ENCODE measurements around the gene UNC5C. TPM values are rescaled to one million over a fixed set of nuclear protein-coding genes. Genes with fewer than 3 reads are reported as not detected.

Gene UNC5C
- total and polyA plus RNA-seq, 10 of the 15 experiments (the other 5 are each of a cell fraction or from before 2014, with no cell fraction given) = 0.02 to 2.0 (median 0.15) TPM; not detected in 1

- TF ChIP-seq, protein P1, sequence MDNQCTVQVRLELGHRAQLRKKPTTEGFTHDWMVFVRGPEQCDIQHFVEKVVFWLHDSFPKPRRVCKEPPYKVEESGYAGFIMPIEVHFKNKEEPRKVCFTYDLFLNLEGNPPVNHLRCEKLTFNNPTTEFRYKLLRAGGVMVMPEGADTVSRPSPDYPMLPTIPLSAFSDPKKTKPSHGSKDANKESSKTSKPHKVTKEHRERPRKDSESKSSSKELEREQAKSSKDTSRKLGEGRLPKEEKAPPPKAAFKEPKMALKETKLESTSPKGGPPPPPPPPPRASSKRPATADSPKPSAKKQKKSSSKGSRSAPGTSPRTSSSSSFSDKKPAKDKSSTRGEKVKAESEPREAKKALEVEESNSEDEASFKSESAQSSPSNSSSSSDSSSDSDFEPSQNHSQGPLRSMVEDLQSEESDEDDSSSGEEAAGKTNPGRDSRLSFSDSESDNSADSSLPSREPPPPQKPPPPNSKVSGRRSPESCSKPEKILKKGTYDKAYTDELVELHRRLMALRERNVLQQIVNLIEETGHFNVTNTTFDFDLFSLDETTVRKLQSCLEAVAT (IDR thresholded peaks at IDR 0.05) = no peak
- TF ChIP-seq ZNF207 (IDR thresholded peaks at IDR 0.05; ENCODE audit: borderline replicate concordance) (no peak), STAT1 (conservative IDR thresholded peaks at IDR 0.05) (no peak)
- TF ChIP-seq, protein P2, sequence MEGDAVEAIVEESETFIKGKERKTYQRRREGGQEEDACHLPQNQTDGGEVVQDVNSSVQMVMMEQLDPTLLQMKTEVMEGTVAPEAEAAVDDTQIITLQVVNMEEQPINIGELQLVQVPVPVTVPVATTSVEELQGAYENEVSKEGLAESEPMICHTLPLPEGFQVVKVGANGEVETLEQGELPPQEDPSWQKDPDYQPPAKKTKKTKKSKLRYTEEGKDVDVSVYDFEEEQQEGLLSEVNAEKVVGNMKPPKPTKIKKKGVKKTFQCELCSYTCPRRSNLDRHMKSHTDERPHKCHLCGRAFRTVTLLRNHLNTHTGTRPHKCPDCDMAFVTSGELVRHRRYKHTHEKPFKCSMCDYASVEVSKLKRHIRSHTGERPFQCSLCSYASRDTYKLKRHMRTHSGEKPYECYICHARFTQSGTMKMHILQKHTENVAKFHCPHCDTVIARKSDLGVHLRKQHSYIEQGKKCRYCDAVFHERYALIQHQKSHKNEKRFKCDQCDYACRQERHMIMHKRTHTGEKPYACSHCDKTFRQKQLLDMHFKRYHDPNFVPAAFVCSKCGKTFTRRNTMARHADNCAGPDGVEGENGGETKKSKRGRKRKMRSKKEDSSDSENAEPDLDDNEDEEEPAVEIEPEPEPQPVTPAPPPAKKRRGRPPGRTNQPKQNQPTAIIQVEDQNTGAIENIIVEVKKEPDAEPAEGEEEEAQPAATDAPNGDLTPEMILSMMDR (IDR thresholded peaks at IDR 0.05 in 2 of 3, conservative IDR thresholded peaks at IDR 0.05 in 1 of 3; ENCODE audit: control insufficient read depth in 2 of 3, extremely low read depth in 1 of 3, insufficient read depth in 1 of 3, low read depth in 3 of 3, low read length in 3 of 3) = no peak
These were observed 392.4 kb downstream of the UNC5C start (continued) for GRCh38 chr4:95156452-95156765.

GRCh38 chr4:95155759-95156451 lies 392.9 kb downstream of the UNC5C start:
- Histone ChIP-seq H3K9ac (ENCODE audit: control insufficient read depth, insufficient read depth, low read length) (no peak overlapping the region), H3K9me3 (replicated peaks; ENCODE audit: control insufficient read depth, insufficient read depth, low read length) (no peaks in the 10 kb centered on the region), H3K4me1 (ENCODE audit: control insufficient read depth, insufficient read depth, low read length) (no peaks in the 10 kb centered on the region), H3K27ac (ENCODE audit: control insufficient read depth, insufficient read depth) (no peak overlapping the region), H3K27me3 (replicated peaks in 1 of 2; ENCODE audit: control insufficient read depth in 2 of 2, insufficient read depth in 2 of 2, low read length in 1 of 2) (no peaks in the 10 kb centered on the region; a peak in 2 of 4 replicates), H4K20me1 (ENCODE audit: control insufficient read depth, insufficient read depth) (no peaks in the 10 kb centered on the region), H3K4me3 (no peak overlapping the region), H3K4me2 (ENCODE audit: control insufficient read depth, insufficient read depth) (no peak overlapping the region), H3K79me2 (ENCODE audit: control insufficient read depth, insufficient read depth, low read length) (no peaks in the 10 kb centered on the region), H2AFZ (ENCODE audit: control insufficient read depth, low read depth, low read length) (no peak overlapping the region), H3K36me3 (ENCODE audit: control insufficient read depth in 2 of 2, insufficient read depth in 2 of 2, low read length in 1 of 2) (no peaks in the 10 kb centered on the region)
- intact Hi-C loops (cut with micrococcal nuclease; ENCODE audit: unreplicated experiment) = loop anchor here (2.0 to 10.0 kb wide), 2 partner anchors 1197 to 1999 kb away; no protein-coding TSS in a partner anchor
- WGBS (ENCODE audit: insufficient coverage, insufficient replicate concordance, low lambda C conversion rate, missing lambda C conversion rate) = 2% methylated on average over 2 of the region's 2 CpGs
- DNase-seq (ENCODE audit: low read depth, low spot score) = no peak
- in situ Hi-C loops (cut with MboI) = loop anchor here (25.0 kb wide), 1 partner anchor 881 kb away; no protein-coding TSS in a partner anchor
- ChIA-PET POLR2A (no interaction called here), RAD21 (ENCODE audit: unreplicated experiment) (interaction anchor here (0.6 to 1.3 kb wide), 2 partner anchors 819 to 1196 kb away, joined by 3 to 4 read pairs; no protein-coding TSS in a partner anchor), SMC1A (ENCODE audit: uncharacterized antibody, unreplicated experiment) (interaction anchor here (0.6 to 1.0 kb wide), 4 partner anchors 14 to 319 kb away, joined by 3 to 4 read pairs (median 4); no protein-coding TSS in a partner anchor), CTCF (interaction anchor here (0.6 to 1.4 kb wide), 5 partner anchors 11 to 1145 kb away, joined by 3 to 4 read pairs (median 3); no protein-coding TSS in a partner anchor)
- BruUV-seq (replicated peaks) = no TSS peak
- FAIRE-seq = peak; percentile 59
- peak; percentile 58 for ATAC-seq
- TF ChIP-seq MEF2A (IDR thresholded peaks at IDR 0.05; ENCODE audit: insufficient read depth, low read depth, low read length) (no peak), BACH1 (IDR thresholded peaks at IDR 0.05; ENCODE audit: borderline replicate concordance) (no peak), PKNOX1 (IDR thresholded peaks at IDR 0.05) (0 out of 2 replicates have a peak, but pooled peaks have one; percentile 32), ZBED1 (IDR thresholded peaks at IDR 0.05; ENCODE audit: borderline replicate concordance) (no peak), MTA3 (IDR thresholded peaks at IDR 0.05; ENCODE audit: borderline replicate concordance, low read length) (no peak), YY1 (IDR thresholded peaks at IDR 0.05; ENCODE audit: low read depth, low read length) (no peak)
- TF ChIP-seq, protein P3, sequence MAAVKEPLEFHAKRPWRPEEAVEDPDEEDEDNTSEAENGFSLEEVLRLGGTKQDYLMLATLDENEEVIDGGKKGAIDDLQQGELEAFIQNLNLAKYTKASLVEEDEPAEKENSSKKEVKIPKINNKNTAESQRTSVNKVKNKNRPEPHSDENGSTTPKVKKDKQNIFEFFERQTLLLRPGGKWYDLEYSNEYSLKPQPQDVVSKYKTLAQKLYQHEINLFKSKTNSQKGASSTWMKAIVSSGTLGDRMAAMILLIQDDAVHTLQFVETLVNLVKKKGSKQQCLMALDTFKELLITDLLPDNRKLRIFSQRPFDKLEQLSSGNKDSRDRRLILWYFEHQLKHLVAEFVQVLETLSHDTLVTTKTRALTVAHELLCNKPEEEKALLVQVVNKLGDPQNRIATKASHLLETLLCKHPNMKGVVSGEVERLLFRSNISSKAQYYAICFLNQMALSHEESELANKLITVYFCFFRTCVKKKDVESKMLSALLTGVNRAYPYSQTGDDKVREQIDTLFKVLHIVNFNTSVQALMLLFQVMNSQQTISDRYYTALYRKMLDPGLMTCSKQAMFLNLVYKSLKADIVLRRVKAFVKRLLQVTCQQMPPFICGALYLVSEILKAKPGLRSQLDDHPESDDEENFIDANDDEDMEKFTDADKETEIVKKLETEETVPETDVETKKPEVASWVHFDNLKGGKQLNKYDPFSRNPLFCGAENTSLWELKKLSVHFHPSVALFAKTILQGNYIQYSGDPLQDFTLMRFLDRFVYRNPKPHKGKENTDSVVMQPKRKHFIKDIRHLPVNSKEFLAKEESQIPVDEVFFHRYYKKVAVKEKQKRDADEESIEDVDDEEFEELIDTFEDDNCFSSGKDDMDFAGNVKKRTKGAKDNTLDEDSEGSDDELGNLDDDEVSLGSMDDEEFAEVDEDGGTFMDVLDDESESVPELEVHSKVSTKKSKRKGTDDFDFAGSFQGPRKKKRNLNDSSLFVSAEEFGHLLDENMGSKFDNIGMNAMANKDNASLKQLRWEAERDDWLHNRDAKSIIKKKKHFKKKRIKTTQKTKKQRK (IDR thresholded peaks at IDR 0.05; ENCODE audit: low read depth, low read length) = no peak

Measured in GM12878 (cell line).